GDM1 (cell line): ENCODE measurements around the gene CASP2.
"Not testable (repeated sequence)": the region's sequence is repeated elsewhere in the genome, so short reads cannot be mapped to it uniquely, and the experiment has no call there.

Experiments
- DNase-seq: peaks from one replicate; lab custom pipeline; 2025; lab: John Stamatoyannopoulos, UW

CASP2 gene

GRCh38 chr7:143264196-143264568 lies 24.0 kb upstream of the CASP2 start:
- DNase-seq, result not testable (repeated sequence)

GRCh38 chr7:143265017-143265693 lies 23.0 kb upstream of the CASP2 start:
- DNase-seq, result no peak

- no peak for DNase-seq
These were observed 18.9 kb upstream of the CASP2 start for GRCh38 chr7:143269251-143269650.

GRCh38 chr7:143271240-143271639 lies 16.9 kb upstream of the CASP2 start:
- DNase-seq, result no peak

GRCh38 chr7:143272871-143273270 lies 15.3 kb upstream of the CASP2 start:
- DNase-seq, result no peak

GRCh38 chr7:143279186-143280098 lies 8.7 kb upstream of the CASP2 start:
- DNase-seq, result no peak

GRCh38 chr7:143280160-143280559 lies 8.0 kb upstream of the CASP2 start:
- no peak for DNase-seq

GRCh38 chr7:143280566-143280965 lies 7.6 kb upstream of the CASP2 start:
- DNase-seq, result no peak

GRCh38 chr7:143281529-143281928 lies 6.6 kb upstream of the CASP2 start:
- no peak for DNase-seq

GRCh38 chr7:143282124-143282523 lies 6.0 kb upstream of the CASP2 start:
- no peak for DNase-seq

GRCh38 chr7:143283381-143283780 lies 4.8 kb upstream of the CASP2 start:
- DNase-seq, result no peak

- no peak for DNase-seq
These were observed 3.3 kb upstream of the CASP2 start, which contains the start of gene TMEM139 for GRCh38 chr7:143284591-143285469. Gene TMEM139 (plus strand): TSS chr7:143284958. CDS start chr7:143285958, 1,000 bp downstream.

GRCh38 chr7:143285470-143285778 lies 2.7 kb upstream of the CASP2 start:
- no peak for DNase-seq

GRCh38 chr7:143285806-143286521 lies 2.2 kb upstream of the CASP2 start:
- DNase-seq, result no peak

GRCh38 chr7:143286522-143286890 lies 1.6 kb upstream of the CASP2 start:
- DNase-seq, result no peak

- no peak for DNase-seq
These were observed 714 bp upstream of the CASP2 start for GRCh38 chr7:143287339-143287934.

- no peak for DNase-seq
These were observed 685 bp downstream of the CASP2 start for GRCh38 chr7:143288836-143289235.

- no peak for DNase-seq
These were observed 1.3 kb downstream of the CASP2 start for GRCh38 chr7:143289421-143289820.

GRCh38 chr7:143289888-143290287 lies 1.7 kb downstream of the CASP2 start:
- not testable (repeated sequence) for DNase-seq

GRCh38 chr7:143290293-143290692 lies 2.1 kb downstream of the CASP2 start:
- no peak for DNase-seq

- no peak for DNase-seq
These were observed 4.7 kb downstream of the CASP2 start for GRCh38 chr7:143292876-143293275.
